Panc1 (cell line): ENCODE measurements around the gene RPH3AL. TPM values are rescaled to one million over a fixed set of nuclear protein-coding genes. Genes with fewer than 3 reads are reported as not detected.

Experiments used
- ATAC-seq: fragments of 200-7000 bp; cut with Tn5 transposase; 2 replicates; pipeline ENCODE4 v1.9.1; 2020; ENCODE audit warnings: mild to moderate bottlenecking, moderate library complexity
- BruUV-seq: library from RNA; stranded (reverse); fragments of 400-500 nt; replicated peaks from 2 replicates; lab custom pipeline; 2021; lab: Mats Ljungman, UMichigan
- CTCF ChIA-PET: fragments of 300-600 bp; sonication (Branson Sonifier 250); formaldehyde crosslinking; loops from one replicate; lab custom pipeline; 2022; ENCODE audit warnings: antibody characterized with exemption; lab: Charles Lee
- POLR2A ChIA-PET: fragments of 300-600 bp; sonication (Branson Sonifier 250); formaldehyde crosslinking; loops from one replicate; lab custom pipeline; 2022; ENCODE audit warnings: antibody characterized with exemption; lab: Charles Lee
- DNase-seq: peaks from one replicate; pipeline ENCODE4 v3.0.0-alpha.2; 2010; ENCODE audit warnings: low read depth, low spot score
- H3K27ac ChIP-seq: 2 replicates; pipeline ENCODE4 v1.5.1; 2011; ENCODE audit warnings: mild to moderate bottlenecking, low read length, inconsistent platforms
- H3K27me3 ChIP-seq: fragments of 200-500 bp; sonication (Bioruptor generic); 2 replicates; pipeline ENCODE4 v1.6.0; 2014; ENCODE audit warnings: low read length, inconsistent platforms; ENCODE audit not compliant: control insufficient read depth, insufficient read depth
- H3K36me3 ChIP-seq: fragments of 200-500 bp; sonication (Bioruptor generic); 2 replicates; pipeline ENCODE4 v1.5.1; 2014; ENCODE audit warnings: inconsistent platforms, mild to moderate bottlenecking, low read length, moderate library complexity; ENCODE audit not compliant: control insufficient read depth, insufficient read depth
- H3K4me1 ChIP-seq: 2 replicates; pipeline ENCODE4 v1.5.1; 2011; ENCODE audit warnings: inconsistent platforms, mild to moderate bottlenecking, low read length, moderate library complexity; ENCODE audit not compliant: control insufficient read depth, insufficient read depth
- H3K4me3 ChIP-seq, 2 experiments: 2 replicates each; pipeline ENCODE4 v1.5.1; 2011 to 2012; ENCODE audit warnings: low read depth in 2 of 2, low read length in 2 of 2, mild to moderate bottlenecking in 2 of 2, inconsistent platforms in 1 of 2, moderate library complexity in 1 of 2
- H3K9me3 ChIP-seq: fragments of 200-500 bp; sonication (Bioruptor generic); 2 replicates; pipeline ENCODE4 v1.5.1; 2014; ENCODE audit warnings: low read depth, mild to moderate bottlenecking, inconsistent platforms, low read length, moderate library complexity; ENCODE audit not compliant: control insufficient read depth, insufficient read depth
- POLR2AphosphoS5 ChIP-seq: IDR thresholded peaks from 2 replicates; pipeline ENCODE4 v1.6.1; 2012; ENCODE audit warnings: mild to moderate bottlenecking, low read depth, low read length, moderate library complexity
- SIN3A ChIP-seq: IDR thresholded peaks from 2 replicates; pipeline ENCODE4 v1.6.1; 2012; ENCODE audit warnings: low read depth, mild to moderate bottlenecking, low read length, moderate library complexity, borderline replicate concordance; ENCODE audit not compliant: insufficient read depth
- TCF7L2 ChIP-seq: IDR thresholded peaks from 2 replicates; pipeline ENCODE4 v1.6.1; 2011; ENCODE audit warnings: mild to moderate bottlenecking, low read depth, low read length, inconsistent platforms
- in situ Hi-C: cut with HindIII; loops from 2 replicates; pipeline ENCODE4 v1.10.0; 2016; ENCODE audit warnings: low sequenced_read_pairs, low pct_unique_long_range_greater_than_20kb
- intact Hi-C: fragments of 100-400 bp; cut with micrococcal nuclease; formaldehyde crosslinking; loops from one replicate; pipeline ENCODE4 v1.10.0; 2022; ENCODE audit not compliant: unreplicated experiment
- total RNA-seq: library from RNA; stranded (reverse); gene quantifications from one replicate; pipeline ENCODE4 v1.2.1, GENCODE V29; 2021; ENCODE audit not compliant: unreplicated experiment
- TF ChIP-seq, protein P1 (sequence below), 2 experiments: IDR thresholded peaks; 2 replicates each; pipeline ENCODE4 v1.6.1; 2011 to 2012; ENCODE audit warnings: low read depth in 2 of 2, control low read depth in 1 of 2, low read length in 1 of 2, mild to moderate bottlenecking in 1 of 2, moderate library complexity in 1 of 2; ENCODE audit not compliant: insufficient read depth in 1 of 2
- TF ChIP-seq, protein P2 (sequence below): fragments of 450-650 bp; IDR thresholded peaks from 2 replicates; pipeline ENCODE4 v1.5.1; 2017; ENCODE audit warnings: mild to moderate bottlenecking

Gene RPH3AL
- total RNA-seq, 1 experiment from 2014 or later, result 2.2 TPM

DNA sequence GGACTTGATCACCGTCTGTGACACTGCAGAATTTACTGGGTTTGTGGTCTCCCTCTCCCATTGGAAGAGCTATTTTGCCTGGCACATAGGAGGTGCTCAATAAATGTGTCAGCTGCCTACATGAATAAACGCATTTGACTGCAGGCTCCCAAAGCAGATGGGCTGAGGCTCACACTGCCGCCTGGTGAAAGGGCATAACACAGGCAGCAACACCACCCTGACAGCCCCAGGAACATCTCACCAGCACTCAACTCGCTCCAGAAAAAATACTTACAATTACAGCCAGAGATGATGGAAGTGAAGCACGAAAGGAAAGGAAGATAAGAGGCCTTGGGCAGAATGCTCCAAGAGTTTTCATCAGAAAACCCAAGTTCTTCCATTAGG is 73.9 kb downstream of the RPH3AL start:
- H3K27ac ChIP-seq, result no peak overlapping the region
- no TSS peak for BruUV-seq
- intact Hi-C loops, result no loop called here
- H3K36me3 ChIP-seq, result no peaks in the 10 kb centered on the region
- TF ChIP-seq, protein P1, sequence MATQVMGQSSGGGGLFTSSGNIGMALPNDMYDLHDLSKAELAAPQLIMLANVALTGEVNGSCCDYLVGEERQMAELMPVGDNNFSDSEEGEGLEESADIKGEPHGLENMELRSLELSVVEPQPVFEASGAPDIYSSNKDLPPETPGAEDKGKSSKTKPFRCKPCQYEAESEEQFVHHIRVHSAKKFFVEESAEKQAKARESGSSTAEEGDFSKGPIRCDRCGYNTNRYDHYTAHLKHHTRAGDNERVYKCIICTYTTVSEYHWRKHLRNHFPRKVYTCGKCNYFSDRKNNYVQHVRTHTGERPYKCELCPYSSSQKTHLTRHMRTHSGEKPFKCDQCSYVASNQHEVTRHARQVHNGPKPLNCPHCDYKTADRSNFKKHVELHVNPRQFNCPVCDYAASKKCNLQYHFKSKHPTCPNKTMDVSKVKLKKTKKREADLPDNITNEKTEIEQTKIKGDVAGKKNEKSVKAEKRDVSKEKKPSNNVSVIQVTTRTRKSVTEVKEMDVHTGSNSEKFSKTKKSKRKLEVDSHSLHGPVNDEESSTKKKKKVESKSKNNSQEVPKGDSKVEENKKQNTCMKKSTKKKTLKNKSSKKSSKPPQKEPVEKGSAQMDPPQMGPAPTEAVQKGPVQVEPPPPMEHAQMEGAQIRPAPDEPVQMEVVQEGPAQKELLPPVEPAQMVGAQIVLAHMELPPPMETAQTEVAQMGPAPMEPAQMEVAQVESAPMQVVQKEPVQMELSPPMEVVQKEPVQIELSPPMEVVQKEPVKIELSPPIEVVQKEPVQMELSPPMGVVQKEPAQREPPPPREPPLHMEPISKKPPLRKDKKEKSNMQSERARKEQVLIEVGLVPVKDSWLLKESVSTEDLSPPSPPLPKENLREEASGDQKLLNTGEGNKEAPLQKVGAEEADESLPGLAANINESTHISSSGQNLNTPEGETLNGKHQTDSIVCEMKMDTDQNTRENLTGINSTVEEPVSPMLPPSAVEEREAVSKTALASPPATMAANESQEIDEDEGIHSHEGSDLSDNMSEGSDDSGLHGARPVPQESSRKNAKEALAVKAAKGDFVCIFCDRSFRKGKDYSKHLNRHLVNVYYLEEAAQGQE (IDR thresholded peaks at IDR 0.05; ENCODE audit: insufficient read depth in 1 of 2, low read depth in 2 of 2, low read length in 1 of 2), result no peak
- TF ChIP-seq POLR2AphosphoS5, result no peak
- no peak for TF ChIP-seq SIN3A
- no peak for TF ChIP-seq TCF7L2
- TF ChIP-seq, protein P2, sequence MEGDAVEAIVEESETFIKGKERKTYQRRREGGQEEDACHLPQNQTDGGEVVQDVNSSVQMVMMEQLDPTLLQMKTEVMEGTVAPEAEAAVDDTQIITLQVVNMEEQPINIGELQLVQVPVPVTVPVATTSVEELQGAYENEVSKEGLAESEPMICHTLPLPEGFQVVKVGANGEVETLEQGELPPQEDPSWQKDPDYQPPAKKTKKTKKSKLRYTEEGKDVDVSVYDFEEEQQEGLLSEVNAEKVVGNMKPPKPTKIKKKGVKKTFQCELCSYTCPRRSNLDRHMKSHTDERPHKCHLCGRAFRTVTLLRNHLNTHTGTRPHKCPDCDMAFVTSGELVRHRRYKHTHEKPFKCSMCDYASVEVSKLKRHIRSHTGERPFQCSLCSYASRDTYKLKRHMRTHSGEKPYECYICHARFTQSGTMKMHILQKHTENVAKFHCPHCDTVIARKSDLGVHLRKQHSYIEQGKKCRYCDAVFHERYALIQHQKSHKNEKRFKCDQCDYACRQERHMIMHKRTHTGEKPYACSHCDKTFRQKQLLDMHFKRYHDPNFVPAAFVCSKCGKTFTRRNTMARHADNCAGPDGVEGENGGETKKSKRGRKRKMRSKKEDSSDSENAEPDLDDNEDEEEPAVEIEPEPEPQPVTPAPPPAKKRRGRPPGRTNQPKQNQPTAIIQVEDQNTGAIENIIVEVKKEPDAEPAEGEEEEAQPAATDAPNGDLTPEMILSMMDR, result no peak
- in situ Hi-C loops, result no loop called here
- H3K4me1 ChIP-seq, result no peaks in the 10 kb centered on the region
- DNase-seq (no peak), ATAC-seq (no peak)
- no peak overlapping the region for H3K4me3 ChIP-seq
- ChIA-PET CTCF (no interaction called here), POLR2A (no interaction called here)
- H3K27me3 ChIP-seq, result no peaks in the 10 kb centered on the region
- no peaks in the 10 kb centered on the region for H3K9me3 ChIP-seq

DNA sequence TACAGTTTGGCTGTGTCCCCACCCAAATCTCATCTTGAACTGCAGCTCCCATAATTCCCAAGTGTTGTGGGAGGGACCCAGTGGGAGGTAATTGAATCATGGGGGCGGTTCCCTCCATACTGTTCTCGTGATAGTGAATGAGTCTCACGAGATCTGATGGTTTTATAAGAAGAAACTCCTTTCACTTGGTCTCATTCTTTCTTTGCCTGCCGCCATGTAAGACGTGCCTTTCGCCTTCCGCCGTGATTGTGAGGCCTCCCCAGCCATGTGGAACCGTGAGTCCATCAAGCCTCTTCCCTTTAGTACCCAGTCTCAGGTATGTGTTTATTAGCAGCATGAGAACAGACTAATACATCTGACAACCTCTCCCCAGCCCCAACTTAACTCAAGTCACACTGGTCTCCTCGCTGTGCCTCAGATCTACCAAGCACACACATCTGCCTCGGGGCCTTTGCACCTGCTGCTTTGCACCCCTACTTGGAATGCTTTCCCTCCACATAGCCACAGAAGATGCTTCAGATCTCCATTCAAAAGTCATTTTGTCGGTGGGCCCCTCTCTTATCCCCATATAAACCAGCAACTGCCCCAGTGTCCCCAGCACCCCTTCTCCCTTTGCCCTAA is 74.4 kb downstream of the RPH3AL start:
- no peak for ATAC-seq
- POLR2A ChIA-PET, result no interaction called here
- BruUV-seq, result no TSS peak

More for the DNA sequence above, 74.4 kb downstream of the RPH3AL start:
- intact Hi-C loops (no loop called here), in situ Hi-C loops (no loop called here)
- Histone ChIP-seq H3K4me3 (no peak overlapping the region), H3K27ac (no peak overlapping the region), H3K9me3 (no peaks in the 10 kb centered on the region), H3K36me3 (no peaks in the 10 kb centered on the region), H3K4me1 (no peaks in the 10 kb centered on the region), H3K27me3 (no peaks in the 10 kb centered on the region)
- CTCF ChIA-PET, result no interaction called here
- TF ChIP-seq TCF7L2 (no peak), POLR2AphosphoS5 (no peak), SIN3A (no peak)
- TF ChIP-seq, protein P2, result no peak
- TF ChIP-seq, protein P1 (IDR thresholded peaks at IDR 0.05; ENCODE audit: insufficient read depth in 1 of 2, low read depth in 2 of 2, low read length in 1 of 2), result no peak
- no peak for DNase-seq
